Measurements from ENCODE around the gene CHRM3.

Gene CHRM3

DNA sequence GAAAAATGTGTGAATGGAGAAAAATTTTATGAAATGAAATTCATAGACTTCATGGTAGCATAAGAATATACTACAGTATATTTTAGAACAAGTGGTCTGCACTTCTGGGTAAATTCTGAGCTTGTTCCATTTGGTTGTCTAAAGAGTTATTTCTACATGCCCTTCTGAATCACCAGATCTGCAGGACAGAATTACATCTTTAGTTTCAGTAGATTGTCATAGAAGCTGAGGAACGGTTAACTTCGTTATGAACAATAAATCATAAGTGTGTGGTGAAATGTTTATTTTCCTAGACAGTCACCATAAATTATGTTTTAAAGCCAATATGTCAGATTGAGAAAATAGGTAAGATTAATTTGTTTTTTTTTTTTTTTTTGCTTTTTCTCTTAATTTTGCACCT, 30.9 kb downstream of the CHRM3 start:
- no peak for DNase-seq

DNA sequence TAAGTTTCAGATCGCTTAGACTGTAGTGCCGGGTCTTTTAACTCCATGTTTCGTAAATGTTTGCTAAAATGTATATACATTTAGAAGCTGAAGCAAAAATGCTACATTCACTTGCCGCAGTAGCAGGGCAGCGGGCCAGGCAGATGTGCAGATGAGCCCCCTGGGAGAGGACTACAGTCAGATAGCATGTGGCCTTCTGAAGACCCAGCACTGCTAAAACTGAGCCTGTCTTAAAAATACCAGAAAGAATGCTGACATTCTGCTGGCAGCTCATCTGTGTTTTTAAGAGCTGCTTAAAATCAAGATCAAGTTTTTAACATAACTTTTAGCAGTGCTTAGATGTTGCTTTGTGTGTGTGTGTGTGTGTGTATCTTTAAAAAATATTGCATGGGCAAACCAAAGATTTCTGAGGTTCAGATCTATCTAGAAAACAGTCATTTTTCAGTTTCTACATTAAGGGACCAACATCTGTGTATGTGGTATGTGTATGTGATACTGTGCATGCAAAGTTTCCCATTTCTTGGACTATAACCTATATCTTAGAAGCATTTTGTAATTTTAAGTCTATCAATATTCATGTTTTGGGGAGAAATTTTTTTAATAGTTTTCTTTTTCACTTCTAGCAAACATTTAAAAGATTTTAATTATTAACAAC, 31.7 kb downstream of the CHRM3 start:
- no peak for DNase-seq

DNA sequence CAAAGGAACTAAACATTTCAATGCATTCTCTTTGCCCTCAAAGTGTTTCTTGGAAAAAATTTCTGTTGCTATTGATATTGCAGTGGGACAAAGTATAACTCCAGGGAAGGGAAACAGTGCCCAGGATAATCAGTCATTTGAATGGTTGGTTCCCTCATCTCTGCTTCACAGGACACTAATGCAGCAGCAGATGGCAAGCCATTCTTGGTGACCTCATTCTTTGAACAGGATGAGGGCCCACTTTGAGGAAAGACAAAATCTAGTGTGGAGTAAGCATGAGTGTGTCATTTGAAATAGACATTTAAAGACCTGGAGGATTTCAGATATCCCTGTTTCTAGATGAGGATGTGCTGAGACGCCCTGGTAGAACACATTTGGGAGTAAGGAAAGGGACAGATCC, 32.3 kb downstream of the CHRM3 start:
- DNase-seq, result no peak

DNA sequence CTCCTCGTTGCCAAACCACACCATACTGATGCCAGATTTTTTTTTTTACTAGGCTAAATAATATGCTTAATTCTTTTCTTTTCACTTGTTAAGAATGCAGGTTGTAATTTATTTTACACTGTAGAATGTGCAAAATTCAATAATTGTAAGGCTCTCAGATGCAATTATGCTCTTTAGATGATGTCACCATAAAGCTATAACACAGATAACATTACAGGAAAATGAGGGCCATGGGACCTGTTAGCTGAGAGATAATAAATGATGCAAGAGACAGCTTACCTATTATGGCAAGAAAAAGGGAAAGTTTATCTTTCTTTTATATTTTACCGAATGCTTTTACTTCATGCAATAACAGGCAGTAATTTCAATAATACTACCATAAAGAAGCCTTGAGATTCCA, 35.4 kb downstream of the CHRM3 start:
- no peak for DNase-seq

DNA sequence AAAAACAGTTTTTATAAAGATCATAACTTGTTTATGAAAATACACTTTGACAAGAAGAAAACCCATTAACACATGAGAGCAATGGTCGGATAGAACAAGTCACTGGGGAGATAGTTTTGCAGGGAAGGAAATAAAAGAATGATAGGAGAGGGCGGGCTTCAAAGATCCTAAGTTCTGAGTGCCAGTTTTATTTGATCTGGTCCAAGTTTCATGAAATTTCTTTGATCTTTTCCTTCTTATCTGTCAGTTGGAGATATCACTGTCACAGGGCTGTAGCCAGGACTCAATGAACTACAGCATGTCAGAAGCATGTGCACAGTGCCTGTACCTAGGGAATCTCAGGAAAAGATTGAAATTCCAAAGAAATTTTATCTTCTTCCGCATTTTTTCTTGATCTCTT, 36.5 kb downstream of the CHRM3 start:
- no peak for DNase-seq

DNA sequence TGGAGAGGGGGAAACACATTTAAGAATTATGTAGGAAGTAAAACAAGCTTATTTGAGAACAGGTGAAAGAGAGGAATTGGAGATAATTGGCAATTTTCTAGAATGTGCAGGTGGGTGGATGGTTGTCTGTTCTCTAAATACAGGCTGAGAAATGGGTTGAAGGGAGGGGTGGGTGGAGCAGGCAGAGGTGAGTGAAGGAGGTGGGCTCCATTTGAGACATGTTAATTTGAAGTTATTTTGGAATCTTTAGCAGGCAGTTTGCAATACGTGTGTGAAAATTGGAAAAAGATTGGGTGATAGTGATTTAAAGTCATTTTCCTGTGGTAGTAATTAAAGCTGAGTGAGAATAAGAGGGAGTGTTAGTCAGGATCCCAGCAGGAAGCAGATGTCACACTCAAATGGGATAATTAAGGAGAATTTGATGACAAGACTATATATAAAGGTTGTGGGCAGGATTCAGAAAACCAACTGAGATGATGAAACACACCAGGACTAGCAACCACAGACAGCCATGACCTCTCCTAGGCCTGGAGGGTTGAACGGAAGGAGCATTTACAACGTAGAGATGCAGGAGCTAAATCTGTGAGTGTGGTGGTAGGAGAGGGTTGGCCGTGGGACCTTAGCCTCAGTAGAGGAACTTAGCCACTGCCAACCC, 40.6 kb downstream of the CHRM3 start:
- no peak for DNase-seq

DNA sequence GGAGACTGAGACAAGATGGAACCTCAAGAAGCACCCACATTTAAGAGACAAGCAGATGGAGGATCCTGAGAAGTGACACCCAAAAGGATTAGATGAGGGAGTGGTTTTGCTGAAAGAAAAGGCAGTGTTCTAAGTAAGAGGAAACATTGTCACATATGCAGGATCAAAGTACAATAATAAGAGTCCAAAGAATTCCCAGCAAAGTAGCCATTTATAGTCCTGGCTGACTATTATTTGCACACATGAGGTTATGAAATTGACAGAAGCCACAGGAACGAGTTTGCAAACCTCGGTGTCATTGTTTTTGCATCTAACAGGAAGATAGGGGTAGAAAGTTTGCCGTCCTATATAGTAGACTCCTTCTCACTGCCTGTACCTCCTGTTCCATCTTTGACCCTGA, 41.3 kb downstream of the CHRM3 start:
- DNase-seq, result no peak

DNA sequence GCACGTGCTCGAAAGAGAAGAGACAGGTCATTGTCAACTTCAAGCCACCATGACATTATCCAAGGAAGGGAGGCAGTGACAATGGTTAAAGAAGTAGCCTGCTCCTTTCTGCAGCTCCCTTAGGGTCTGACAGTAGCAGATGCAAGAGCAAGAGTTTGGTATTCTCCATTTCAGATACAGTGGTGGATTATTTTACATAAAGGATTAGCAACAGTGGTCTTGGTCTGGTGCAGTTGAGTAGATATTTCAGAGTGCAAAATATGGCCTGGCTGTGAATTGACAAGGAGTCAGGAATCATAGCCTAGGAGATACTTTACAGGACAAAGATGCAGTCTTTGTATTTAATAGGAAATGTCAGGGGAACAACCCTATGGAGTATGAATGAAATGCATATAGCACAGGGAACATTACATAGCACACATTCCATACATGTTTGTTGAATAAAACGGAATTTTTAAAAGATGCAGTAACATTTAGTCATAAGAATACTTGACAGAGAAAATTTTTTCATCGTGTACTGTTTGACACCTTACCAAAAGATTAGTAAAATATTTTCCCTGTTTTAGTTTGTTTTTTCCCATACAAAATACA, 41.8 kb downstream of the CHRM3 start:
- DNase-seq, result no peak

DNA sequence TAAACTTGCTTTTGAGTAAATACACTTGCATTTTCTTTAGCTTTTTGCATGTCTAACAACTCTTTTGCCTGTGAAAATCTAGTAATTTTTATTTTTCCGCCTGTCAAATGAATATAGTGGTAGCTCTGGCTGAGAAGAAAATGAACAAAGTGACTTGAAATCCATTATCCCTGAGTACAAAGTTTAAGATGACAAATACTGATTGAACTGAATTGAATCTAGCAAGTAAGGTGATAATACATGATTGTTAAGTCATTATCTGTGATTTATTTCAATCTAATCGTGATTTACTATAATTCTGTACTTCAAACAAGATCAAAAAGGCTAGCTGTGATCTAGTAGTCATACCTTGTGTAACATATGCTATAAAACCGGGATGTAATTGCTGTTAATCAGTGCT, 42.8 kb downstream of the CHRM3 start:
- DNase-seq, result no peak

DNA sequence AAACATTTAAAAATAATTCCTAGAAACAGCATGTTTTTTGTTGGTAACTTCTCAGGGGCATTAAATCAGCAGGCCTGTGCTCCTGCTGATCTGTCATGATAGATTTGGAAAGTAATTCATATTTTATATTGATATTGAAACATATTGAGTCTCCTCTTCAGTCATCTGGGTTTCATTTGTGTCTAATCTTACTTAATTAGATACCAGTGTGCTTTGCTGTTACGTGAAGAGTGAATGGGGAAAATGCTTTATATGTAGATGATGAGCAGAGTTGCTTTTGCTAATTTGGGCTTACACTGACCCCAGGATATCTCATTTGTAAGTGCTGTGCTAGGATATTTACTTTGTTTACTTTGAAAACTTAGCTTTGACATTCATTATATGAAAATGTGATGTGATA, 45.9 kb downstream of the CHRM3 start:
- DNase-seq, result no peak

DNA sequence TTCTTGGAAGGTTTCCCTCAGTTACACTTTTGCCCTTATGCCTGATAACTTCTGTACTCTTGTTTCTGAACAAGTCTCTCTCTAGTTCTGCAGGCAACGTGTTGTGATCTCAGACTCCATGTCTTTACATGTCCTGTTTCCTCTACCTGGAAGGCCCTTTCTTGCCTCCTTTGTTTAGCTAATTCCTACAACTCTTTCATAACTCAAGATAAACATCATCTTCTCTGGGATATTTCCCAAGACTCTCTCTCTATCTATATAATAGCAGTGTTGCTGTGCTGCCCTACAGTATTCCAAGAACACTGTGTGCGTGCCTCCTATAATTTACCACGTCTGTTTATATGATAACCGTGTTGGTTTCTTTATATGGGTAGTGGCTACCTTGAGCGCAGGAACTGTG, 47.8 kb downstream of the CHRM3 start:
- DNase-seq, result no peak

All from SIG-M5 (cell line).